Stomach (tissue), 9 donors: Measurements from ENCODE around the gene DMRT2. TPM values are rescaled to one million over a fixed set of nuclear protein-coding genes. Genes with fewer than 3 reads are reported as not detected.

Experiments used
- DNase-seq, 2 donors: peaks; one replicate each; pipeline versions ENCODE4 v3.0.0 to v3.0.0-alpha.2; 2013 to 2019
- H3K27ac ChIP-seq, 5 donors: fragments of 200-600 bp in 4 of 5; sonication (generic) in 4 of 5; one replicate each; pipeline ENCODE4 v1.5.1; 2013 to 2019; ENCODE audit warnings: mild to moderate bottlenecking in 1 of 5, moderate library complexity in 1 of 5
- H3K27me3 ChIP-seq, 3 donors: fragments of 200-600 bp; sonication (generic); one replicate each; pipeline ENCODE4 v1.5.1; 2017 to 2019; ENCODE audit warnings: mixed run types in 1 of 3
- H3K36me3 ChIP-seq, 4 donors: fragments of 200-600 bp; sonication (generic); 1 replicate in 3 of 4; 2 replicates in 1 of 4; pipeline ENCODE4 v1.5.1; 2016 to 2019
- H3K4me1 ChIP-seq, 4 donors: fragments of 200-600 bp; sonication (generic); one replicate each; pipeline ENCODE4 v1.5.1; 2016 to 2019
- H3K4me3 ChIP-seq, 4 donors: fragments of 200-600 bp; sonication (generic) in 3 of 4; one replicate each; pipeline ENCODE4 v1.5.1; 2016 to 2019; ENCODE audit warnings: mild to moderate bottlenecking in 1 of 4
- H3K9me3 ChIP-seq, 4 donors: fragments of 200-600 bp; sonication (generic); one replicate each; pipeline ENCODE4 v1.5.1; 2016 to 2019
- EP300 ChIP-seq: sonication (generic); formaldehyde crosslinking; IDR thresholded peaks from one replicate; pipeline ENCODE4 v1.6.1; 2017; ENCODE audit warnings: antibody characterized with exemption
- POLR2A ChIP-seq, 4 donors: fragments of 450-650 bp; IDR thresholded peaks; one replicate each; pipeline ENCODE4 v1.6.1; 2016; ENCODE audit warnings: antibody characterized with exemption in 4 of 4, control low read depth in 2 of 4, mild to moderate bottlenecking in 1 of 4, moderate library complexity in 1 of 4
- POLR2AphosphoS5 ChIP-seq, 3 donors: sonication (generic); formaldehyde crosslinking; IDR thresholded peaks; one replicate each; pipeline ENCODE4 v1.6.1; 2016; ENCODE audit warnings: antibody characterized with exemption in 3 of 3
- WGBS, 5 donors: extraction: QIAGEN DNeasy Blood & Tissue Kit in 3 of 5; methylation state at CpG; one replicate each; pipeline versions ENCODE4 v1.1.5 to v1.1.7; 2013 to 2018; 5-methylcytosine and 5-hydroxymethylcytosine counted together
- intact Hi-C: fragments of 100-400 bp; cut with DNase I; formaldehyde crosslinking; loops from one replicate; pipeline ENCODE4 v1.15.1; 2023; ENCODE audit warnings: low total_unique reads
- polyA plus RNA-seq, 3 donors: library from polyadenylated mRNA; stranded (reverse); fragments of 200-250 nt; gene quantifications; one replicate each; pipeline ENCODE4 v1.2.3, GENCODE V29; 2013
- total RNA-seq, 5 donors: library from RNA; depleted of rRNA; stranded (reverse); fragments of >200 nt; gene quantifications; one replicate each; pipeline versions ENCODE4 v1.1.0 to v1.2.3, GENCODE V29; 2014 to 2016
- TF ChIP-seq, protein P1 (sequence below), 7 experiments: fragments of 450-650 bp in 4 of 7; fragments of 200-600 bp in 3 of 7; sonication (generic) in 3 of 7; IDR thresholded peaks; one replicate each; pipeline ENCODE4 v1.5.1; 2016 to 2019; ENCODE audit warnings: antibody characterized with exemption in 7 of 7, control low read depth in 2 of 7, mild to moderate bottlenecking in 1 of 7
- donor health status: healthy with polysubstance abuse.
- donor health status: Bipolar disorder and iron deficiency.
- donor health status: healthy.

The DMRT2 gene
- total and polyA plus RNA-seq, 8 donors, result 0.08 to 23.2 (median 2.3) TPM; not detected in 5

DNA sequence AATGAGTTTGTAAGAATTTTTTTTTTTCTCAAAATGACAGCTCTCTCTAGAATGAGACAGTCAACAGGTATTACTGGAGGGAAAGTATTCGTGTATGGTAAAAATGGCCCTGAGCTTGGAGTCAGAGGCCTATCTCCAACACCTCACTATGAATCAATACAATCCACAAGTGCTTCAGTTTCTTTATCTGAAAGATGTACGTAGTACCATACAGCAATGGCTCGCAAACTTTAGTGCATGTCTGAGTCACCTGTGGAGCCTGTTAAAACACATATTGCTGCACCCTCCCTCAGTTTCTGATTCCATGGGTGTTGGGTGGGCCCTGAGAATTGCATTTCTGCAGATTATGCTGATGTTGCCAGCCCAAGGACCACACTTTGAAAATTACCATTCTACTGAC, 44.6 kb downstream of the DMRT2 start:
- WGBS, 5 donors, result 70 to 90% (median 80%) methylated on average over 3 of the region's 3 CpGs
- Histone ChIP-seq H3K27ac (no peak overlapping the region), H3K36me3 (no peaks in the 10 kb centered on the region), H3K4me1 (no peaks in the 10 kb centered on the region), H3K27me3 (no peaks in the 10 kb centered on the region), H3K9me3 (no peaks in the 10 kb centered on the region), H3K4me3 (no peak overlapping the region)
- DNase-seq, result no peak
- intact Hi-C loops, result no loop called here
- TF ChIP-seq, protein P1, sequence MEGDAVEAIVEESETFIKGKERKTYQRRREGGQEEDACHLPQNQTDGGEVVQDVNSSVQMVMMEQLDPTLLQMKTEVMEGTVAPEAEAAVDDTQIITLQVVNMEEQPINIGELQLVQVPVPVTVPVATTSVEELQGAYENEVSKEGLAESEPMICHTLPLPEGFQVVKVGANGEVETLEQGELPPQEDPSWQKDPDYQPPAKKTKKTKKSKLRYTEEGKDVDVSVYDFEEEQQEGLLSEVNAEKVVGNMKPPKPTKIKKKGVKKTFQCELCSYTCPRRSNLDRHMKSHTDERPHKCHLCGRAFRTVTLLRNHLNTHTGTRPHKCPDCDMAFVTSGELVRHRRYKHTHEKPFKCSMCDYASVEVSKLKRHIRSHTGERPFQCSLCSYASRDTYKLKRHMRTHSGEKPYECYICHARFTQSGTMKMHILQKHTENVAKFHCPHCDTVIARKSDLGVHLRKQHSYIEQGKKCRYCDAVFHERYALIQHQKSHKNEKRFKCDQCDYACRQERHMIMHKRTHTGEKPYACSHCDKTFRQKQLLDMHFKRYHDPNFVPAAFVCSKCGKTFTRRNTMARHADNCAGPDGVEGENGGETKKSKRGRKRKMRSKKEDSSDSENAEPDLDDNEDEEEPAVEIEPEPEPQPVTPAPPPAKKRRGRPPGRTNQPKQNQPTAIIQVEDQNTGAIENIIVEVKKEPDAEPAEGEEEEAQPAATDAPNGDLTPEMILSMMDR (IDR thresholded peaks at IDR 0.05), result no peak

DNA sequence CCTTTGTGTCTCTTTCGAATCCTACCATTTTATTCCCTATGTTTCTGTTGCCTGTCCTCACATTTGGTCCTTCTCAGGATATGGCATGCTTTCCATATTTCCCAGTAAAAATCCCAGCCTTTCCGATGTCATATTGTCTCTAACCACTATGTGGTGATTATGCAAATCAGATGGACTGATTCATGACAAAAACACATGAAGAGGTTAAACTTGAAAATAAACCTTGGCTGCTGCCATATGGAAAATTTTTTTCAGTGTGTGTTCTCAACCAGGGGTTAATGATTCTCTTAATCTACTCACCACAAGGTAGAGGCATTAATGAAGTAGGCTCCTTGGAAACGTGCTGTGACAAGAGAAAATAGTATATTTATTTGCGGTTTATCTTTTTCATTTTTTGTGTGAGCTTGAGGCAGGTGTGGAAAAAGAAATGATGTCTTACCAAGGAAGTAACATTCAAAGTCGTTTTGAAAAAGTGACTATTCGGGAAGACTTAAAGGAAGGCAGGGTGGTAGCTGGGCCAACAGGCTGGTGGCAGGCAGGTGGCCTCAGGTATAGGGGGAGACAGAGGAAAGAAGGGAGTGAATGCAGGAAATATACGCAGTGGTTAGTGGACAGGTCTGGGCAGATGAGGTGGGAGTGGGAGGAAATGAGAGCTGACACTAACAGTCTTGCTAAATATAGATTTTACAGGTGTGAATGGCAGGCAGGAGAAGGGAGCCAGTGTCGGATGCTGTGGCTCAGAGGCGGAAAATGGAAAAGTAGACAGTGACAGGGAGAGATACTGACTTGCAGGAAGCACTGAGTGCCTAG, 46.2 kb downstream of the DMRT2 start:
- 75 to 78% (median 76%) methylated on average over 9 of the region's 9 CpGs for WGBS, 5 donors
- TF ChIP-seq, protein P1 (IDR thresholded peaks at IDR 0.05), result no peak
- TF ChIP-seq POLR2A (IDR thresholded peaks at IDR 0.05) (no peak), EP300 (no peak), POLR2AphosphoS5 (IDR thresholded peaks at IDR 0.05) (no peak)
- intact Hi-C loops, result no loop called here

DNA sequence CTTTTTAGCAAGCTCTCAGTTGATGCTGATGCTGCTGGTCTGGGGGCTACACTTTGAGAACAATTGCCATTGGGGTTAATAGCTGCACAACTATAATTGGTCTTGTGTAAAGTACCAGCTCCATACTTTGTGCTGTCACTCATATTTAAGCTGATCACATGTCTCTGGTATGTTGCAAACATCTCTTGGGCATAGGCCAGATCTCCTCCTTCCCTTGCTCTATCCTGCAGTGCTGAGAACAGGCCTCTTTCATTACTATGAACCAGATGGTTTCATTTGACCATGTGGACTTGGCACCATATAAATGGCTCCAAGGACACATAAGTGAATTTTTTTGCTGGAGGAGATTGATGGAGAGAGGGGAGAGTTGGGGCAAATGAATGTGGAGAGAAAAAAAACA, 48.4 kb downstream of the DMRT2 start:
- Histone ChIP-seq H3K27ac (no peak overlapping the region), H3K9me3 (no peaks in the 10 kb centered on the region), H3K4me3 (no peak overlapping the region), H3K36me3 (no peaks in the 10 kb centered on the region), H3K27me3 (peaks cover 0 to 10% (median 0%) of the 10 kb centered on the region in 3 donors), H3K4me1 (no peaks in the 10 kb centered on the region)
- intact Hi-C loops, result no loop called here
- DNase-seq, result peak in 1 of 2 donors; percentile 5
- no peak for TF ChIP-seq EP300
- TF ChIP-seq POLR2A (IDR thresholded peaks at IDR 0.05), result no peak
- TF ChIP-seq, protein P1 (IDR thresholded peaks at IDR 0.05), result no peak
- no peak for TF ChIP-seq POLR2AphosphoS5 (IDR thresholded peaks at IDR 0.05)

More for the DNA sequence above, 46.2 kb downstream of the DMRT2 start:
- Histone ChIP-seq H3K27ac (no peak overlapping the region), H3K4me3 (no peak overlapping the region), H3K9me3 (no peaks in the 10 kb centered on the region), H3K36me3 (no peaks in the 10 kb centered on the region), H3K4me1 (no peaks in the 10 kb centered on the region), H3K27me3 (peaks cover 0 to 10% (median 0%) of the 10 kb centered on the region in 3 donors)
- no peak for DNase-seq

DNA sequence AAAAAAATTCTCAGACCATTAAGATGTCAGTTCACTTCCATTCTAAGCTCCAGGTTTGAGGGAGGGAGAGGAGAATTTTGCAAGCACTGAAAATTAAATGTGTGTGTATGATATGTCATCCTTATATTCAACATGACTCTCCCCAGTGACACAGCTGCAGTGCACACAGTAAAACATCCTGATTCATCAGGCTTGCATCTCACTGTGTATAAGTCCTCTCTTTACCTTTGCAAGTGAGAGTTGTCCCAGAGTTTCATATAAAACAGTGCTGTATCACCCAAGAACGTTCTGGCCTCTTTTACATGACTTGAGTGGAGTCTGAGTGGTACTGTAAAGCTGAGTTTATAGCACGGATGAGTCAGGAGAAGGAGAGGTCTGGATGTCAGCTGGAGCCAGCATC, 50.0 kb downstream of the DMRT2 start:
- Histone ChIP-seq H3K36me3 (no peaks in the 10 kb centered on the region), H3K27ac (no peak overlapping the region), H3K27me3 (peaks cover 0 to 10% (median 0%) of the 10 kb centered on the region in 3 donors), H3K4me3 (no peak overlapping the region), H3K4me1 (no peaks in the 10 kb centered on the region), H3K9me3 (no peaks in the 10 kb centered on the region)
- DNase-seq, result no peak
- intact Hi-C loops, result no loop called here
- TF ChIP-seq POLR2AphosphoS5 (IDR thresholded peaks at IDR 0.05) (no peak), POLR2A (IDR thresholded peaks at IDR 0.05) (no peak)
- TF ChIP-seq, protein P1 (IDR thresholded peaks at IDR 0.05), result no peak
- 60 to 71% (median 63%) methylated on average over 2 of the region's 2 CpGs for WGBS, 5 donors
